PC-3 (cell line): ENCODE data around the gene GPC6. TPM values are rescaled to one million over a fixed set of nuclear protein-coding genes. Genes with fewer than 3 reads are reported as not detected.

Experiments used
- ATAC-seq: fragments of 200-7000 bp; cut with Tn5 transposase; 2 replicates; pipeline ENCODE4 v1.9.1; 2020; ENCODE audit warnings: mild to moderate bottlenecking, moderate library complexity
- BruUV-seq: library from RNA; stranded (reverse); fragments of 400-500 nt; replicated peaks from 2 replicates; lab custom pipeline; 2021; lab: Mats Ljungman, UMichigan
- CTCF ChIA-PET: fragments of 300-600 bp; sonication (Branson Sonifier 250); formaldehyde crosslinking; loops from one replicate; lab custom pipeline; 2022; ENCODE audit warnings: antibody characterized with exemption; lab: Charles Lee
- POLR2A ChIA-PET: fragments of 300-600 bp; sonication (Branson Sonifier 250); formaldehyde crosslinking; loops from one replicate; lab custom pipeline; 2022; ENCODE audit warnings: antibody characterized with exemption; ENCODE audit not compliant: unreplicated experiment; lab: Charles Lee
- DNase-seq: peaks from one replicate; pipeline ENCODE4 v3.0.0-alpha.2; 2015
- H2AFZ ChIP-seq: fragments of 300-600 bp; sonication (generic); 2 replicates; pipeline ENCODE4 v1.6.0; 2016; ENCODE audit warnings: antibody characterized with exemption, low read length
- H3F3A ChIP-seq: fragments of 300-600 bp; sonication (generic); one replicate; pipeline ENCODE4 v1.6.0; 2017; ENCODE audit warnings: antibody characterized with exemption, low read length, control low read depth, mild to moderate bottlenecking; ENCODE audit not compliant: unreplicated experiment
- H3K27ac ChIP-seq: fragments of 300-600 bp; sonication (generic); 2 replicates; pipeline ENCODE4 v1.5.1; 2016; ENCODE audit warnings: mild to moderate bottlenecking, low read length
- H3K27me3 ChIP-seq: fragments of 300-600 bp; sonication (generic); 2 replicates; pipeline ENCODE4 v1.6.1; 2016; ENCODE audit warnings: low read length, mixed read lengths
- H3K36me3 ChIP-seq: fragments of 300-600 bp; sonication (generic); 2 replicates; pipeline ENCODE4 v1.6.1; 2016; ENCODE audit warnings: low read depth, mixed run types, low read length, mixed read lengths
- H3K4me1 ChIP-seq: fragments of 300-600 bp; sonication (generic); 2 replicates; pipeline ENCODE4 v1.5.1; 2016; ENCODE audit warnings: low read length; ENCODE audit not compliant: insufficient read depth
- H3K4me2 ChIP-seq: fragments of 300-600 bp; sonication (generic); 2 replicates; pipeline ENCODE4 v1.6.0; 2016; ENCODE audit warnings: low read length
- H3K4me3 ChIP-seq: fragments of 300-600 bp; sonication (generic); 2 replicates; pipeline ENCODE4 v1.5.1; 2016; ENCODE audit warnings: mild to moderate bottlenecking, low read length, mixed read lengths
- H3K79me2 ChIP-seq: fragments of 300-600 bp; sonication (generic); 2 replicates; pipeline ENCODE4 v1.6.1; 2017; ENCODE audit warnings: low read length, mixed read lengths
- H3K9ac ChIP-seq: fragments of 300-600 bp; sonication (generic); 2 replicates; pipeline ENCODE4 v1.6.0; 2016; ENCODE audit warnings: mild to moderate bottlenecking, low read length
- H3K9me2 ChIP-seq: fragments of 300-600 bp; sonication (generic); replicated peaks from 2 replicates; pipeline ENCODE4 v1.6.1; 2016; ENCODE audit warnings: mixed run types, low read length, mixed read lengths
- H3K9me3 ChIP-seq: fragments of 300-600 bp; sonication (generic); 2 replicates; pipeline ENCODE4 v1.6.1; 2016; ENCODE audit warnings: low read length, mixed read lengths
- H4K20me1 ChIP-seq: fragments of 300-600 bp; sonication (generic); 2 replicates; pipeline ENCODE4 v1.6.1; 2016; ENCODE audit warnings: low read length, mixed read lengths
- EZH2 ChIP-seq: fragments of 300-600 bp; sonication (generic); IDR thresholded peaks from one replicate; pipeline ENCODE4 v1.6.1; 2017; ENCODE audit warnings: antibody characterized with exemption, mild to moderate bottlenecking, low read length; ENCODE audit not compliant: unreplicated experiment
- EZH2phosphoT487 ChIP-seq: fragments of 300-600 bp; sonication (generic); IDR thresholded peaks from 2 replicates; pipeline ENCODE4 v1.6.1; 2018; ENCODE audit warnings: mild to moderate bottlenecking, antibody characterized with exemption, low read length, borderline replicate concordance
- intact Hi-C: fragments of 100-400 bp; cut with micrococcal nuclease; formaldehyde crosslinking; loops from 2 replicates; pipeline ENCODE4 v1.9.0; 2023
- total RNA-seq: library from RNA; depleted of rRNA; stranded (reverse); fragments of >200 nt; gene quantifications from 2 replicates; pipeline ENCODE4 v1.2.3, GENCODE V29; 2014
- TF ChIP-seq, protein P1 (sequence below): fragments of 300-600 bp; sonication (generic); conservative IDR thresholded peaks from 2 replicates; pipeline ENCODE4 v1.5.1; 2017; ENCODE audit warnings: antibody characterized with exemption, low read depth, mild to moderate bottlenecking, low read length

Gene GPC6
- total RNA-seq, 1 experiment from 2014 or later = 3.5 TPM

- POLR2A ChIA-PET = no interaction called here
- H3F3A ChIP-seq = no peaks in the 10 kb centered on the region
- TF ChIP-seq EZH2phosphoT487 = no peak
- TF ChIP-seq, protein P1, sequence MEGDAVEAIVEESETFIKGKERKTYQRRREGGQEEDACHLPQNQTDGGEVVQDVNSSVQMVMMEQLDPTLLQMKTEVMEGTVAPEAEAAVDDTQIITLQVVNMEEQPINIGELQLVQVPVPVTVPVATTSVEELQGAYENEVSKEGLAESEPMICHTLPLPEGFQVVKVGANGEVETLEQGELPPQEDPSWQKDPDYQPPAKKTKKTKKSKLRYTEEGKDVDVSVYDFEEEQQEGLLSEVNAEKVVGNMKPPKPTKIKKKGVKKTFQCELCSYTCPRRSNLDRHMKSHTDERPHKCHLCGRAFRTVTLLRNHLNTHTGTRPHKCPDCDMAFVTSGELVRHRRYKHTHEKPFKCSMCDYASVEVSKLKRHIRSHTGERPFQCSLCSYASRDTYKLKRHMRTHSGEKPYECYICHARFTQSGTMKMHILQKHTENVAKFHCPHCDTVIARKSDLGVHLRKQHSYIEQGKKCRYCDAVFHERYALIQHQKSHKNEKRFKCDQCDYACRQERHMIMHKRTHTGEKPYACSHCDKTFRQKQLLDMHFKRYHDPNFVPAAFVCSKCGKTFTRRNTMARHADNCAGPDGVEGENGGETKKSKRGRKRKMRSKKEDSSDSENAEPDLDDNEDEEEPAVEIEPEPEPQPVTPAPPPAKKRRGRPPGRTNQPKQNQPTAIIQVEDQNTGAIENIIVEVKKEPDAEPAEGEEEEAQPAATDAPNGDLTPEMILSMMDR = no peak
- no peak for TF ChIP-seq EZH2
These were observed 936.9 kb downstream of the GPC6 start for GRCh38 chr13:94163535-94163934.

DNA sequence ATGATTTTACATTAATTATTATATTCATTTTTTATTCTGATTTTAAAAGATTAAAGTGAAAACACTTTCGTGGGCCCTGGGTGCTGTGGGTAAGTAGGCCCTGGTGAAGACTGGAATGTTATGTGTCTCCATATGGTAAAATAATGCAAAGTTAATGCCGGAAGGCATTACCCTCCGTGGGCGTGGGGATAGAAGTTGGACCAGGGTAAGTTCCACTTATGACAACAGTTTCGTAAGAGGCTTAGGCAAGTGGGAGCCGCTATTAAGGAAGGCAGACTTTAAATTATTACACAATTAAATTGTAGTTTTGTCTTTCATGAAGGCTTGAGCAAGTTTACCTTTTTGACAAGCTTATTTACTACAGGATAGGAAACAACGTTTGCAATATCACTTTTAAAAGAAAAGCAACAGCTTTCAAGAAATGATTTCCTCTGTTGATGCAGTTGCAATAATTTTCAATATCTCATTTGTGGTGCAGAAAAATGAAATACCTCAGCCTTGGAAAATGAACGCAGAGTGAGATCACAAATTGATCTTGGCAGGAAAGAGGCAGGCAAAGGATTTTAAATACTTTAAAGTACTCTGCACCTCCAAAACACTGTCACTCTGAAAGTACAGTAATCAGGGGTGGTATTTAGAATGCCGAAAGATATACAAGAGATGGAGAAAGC, 942.3 kb downstream of the GPC6 start:
- Histone ChIP-seq H3F3A (no peaks in the 10 kb centered on the region), H4K20me1 (no peaks in the 10 kb centered on the region), H3K79me2 (no peaks in the 10 kb centered on the region), H3K4me1 (no peaks in the 10 kb centered on the region), H3K27ac (no peak overlapping the region), H2AFZ (no peak overlapping the region), H3K9me3 (no peaks in the 10 kb centered on the region), H3K36me3 (no peaks in the 10 kb centered on the region), H3K9me2 (no peaks in the 10 kb centered on the region), H3K4me3 (no peak overlapping the region), H3K9ac (no peak overlapping the region), H3K4me2 (no peak overlapping the region), H3K27me3 (no peaks in the 10 kb centered on the region)
- DNase-seq (no peak), ATAC-seq (no peak)
- CTCF ChIA-PET = no interaction called here
- intact Hi-C loops = no loop called here
- no TSS peak for BruUV-seq
- POLR2A ChIA-PET = no interaction called here
- no peak for TF ChIP-seq EZH2phosphoT487
- TF ChIP-seq, protein P1 = no peak
- TF ChIP-seq EZH2 = no peak

More at GRCh38 chr13:94163535-94163934, 936.9 kb downstream of the GPC6 start:
- no peak overlapping the region for H3K4me3 ChIP-seq
- CTCF ChIA-PET = no interaction called here
- no peak for DNase-seq
- H3K79me2 ChIP-seq = no peaks in the 10 kb centered on the region
- H3K4me2 ChIP-seq = no peak overlapping the region
- H3K36me3 ChIP-seq = no peaks in the 10 kb centered on the region
- no peaks in the 10 kb centered on the region for H3K9me2 ChIP-seq
- no peak overlapping the region for H3K9ac ChIP-seq
- no peaks in the 10 kb centered on the region for H3K9me3 ChIP-seq
- no peaks in the 10 kb centered on the region for H4K20me1 ChIP-seq
- intact Hi-C loops = no loop called here
- ATAC-seq = no peak
- H3K27ac ChIP-seq = no peak overlapping the region
- peaks cover 15% of the 10 kb centered on the region for H3K4me1 ChIP-seq
- H3K27me3 ChIP-seq = no peaks in the 10 kb centered on the region
- H2AFZ ChIP-seq = no peak overlapping the region
- BruUV-seq = no TSS peak

DNA sequence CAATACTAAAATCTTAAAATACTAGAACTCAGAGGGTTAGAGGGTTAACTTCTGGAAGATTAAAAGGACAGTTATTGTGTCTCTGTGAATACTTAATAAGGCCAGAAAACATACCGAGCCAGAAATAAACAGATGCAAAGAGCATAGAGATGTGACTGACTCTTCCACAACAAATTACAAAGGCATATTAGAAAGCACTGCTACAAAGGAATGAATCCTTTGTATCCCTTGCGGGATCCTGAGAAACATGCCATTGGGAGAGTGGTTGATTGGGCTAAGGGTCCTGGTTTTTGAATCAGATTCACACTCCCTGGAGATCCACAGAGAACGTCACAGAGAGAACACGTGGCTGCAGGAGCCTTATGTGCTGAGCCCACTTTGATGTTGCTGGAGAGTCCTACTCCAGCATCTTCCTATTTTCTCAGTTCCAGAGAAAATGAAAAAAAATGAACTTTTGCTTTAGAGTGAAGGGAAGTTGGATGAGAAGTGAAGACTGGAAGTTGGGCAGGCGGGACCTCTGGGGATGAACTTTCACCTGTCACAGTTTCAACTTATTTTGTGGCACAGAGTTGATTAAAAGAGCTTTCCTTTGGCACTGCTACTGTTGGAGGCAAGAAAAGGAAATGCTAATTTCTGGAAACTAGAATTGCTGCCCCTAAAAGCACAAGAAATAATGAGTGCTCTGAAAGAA, 943.0 kb downstream of the GPC6 start:
- Histone ChIP-seq H4K20me1 (no peaks in the 10 kb centered on the region), H3K36me3 (no peaks in the 10 kb centered on the region), H3K4me1 (no peaks in the 10 kb centered on the region), H3F3A (no peaks in the 10 kb centered on the region), H3K4me2 (no peak overlapping the region), H2AFZ (no peak overlapping the region), H3K79me2 (no peaks in the 10 kb centered on the region), H3K4me3 (no peak overlapping the region), H3K9ac (no peak overlapping the region), H3K9me3 (no peaks in the 10 kb centered on the region), H3K9me2 (no peaks in the 10 kb centered on the region), H3K27me3 (no peaks in the 10 kb centered on the region), H3K27ac (no peak overlapping the region)
- intact Hi-C loops = loop anchor here (5.0 kb wide), 1 partner anchor 193 kb away; no protein-coding TSS in a partner anchor
- ChIA-PET POLR2A (no interaction called here), CTCF (no interaction called here)
- TF ChIP-seq, protein P1 = no peak
- TF ChIP-seq EZH2 (no peak), EZH2phosphoT487 (no peak)
- no peak for ATAC-seq
- no TSS peak for BruUV-seq
- no peak for DNase-seq
